SK-N-SH treated with all-trans-retinoic acid at 6 μM for 48 hours (cell line): Measurements from ENCODE around the gene RENBP.

Source experiments
- OSR1 ChIP-seq: fragments of 250-450 bp; sonication (Bioruptor Pico); IDR thresholded peaks from 2 replicates; pipeline ENCODE4 v1.8.0; 2022; ENCODE audit warnings: moderate library complexity, mild to moderate bottlenecking, inconsistent platforms
- ZC3H10 ChIP-seq: fragments of 250-450 bp; sonication (Bioruptor Pico); IDR thresholded peaks from 2 replicates; pipeline ENCODE4 v1.5.1; 2021; ENCODE audit warnings: mild to moderate bottlenecking, moderate library complexity

- TF ChIP-seq ZC3H10 (CRISPR knock-in tag): no peak
- TF ChIP-seq OSR1 (CRISPR knock-in tag): no peak
These were observed 12.1 kb downstream of the RENBP start for GRCh38 chrX:153932220-153932915.
